Liver (tissue), 9 donors: ENCODE results near the gene FAM234B. TPM values are rescaled to one million over a fixed set of nuclear protein-coding genes. Genes with fewer than 3 reads are reported as not detected.

Experiments used
- DNase-seq: peaks from one replicate; pipeline ENCODE4 v3.0.0-alpha.2; 2017; ENCODE audit warnings: low spot score
- H3K27ac ChIP-seq, 2 donors: one replicate each; pipeline ENCODE4 v1.7.0; 2013; ENCODE audit warnings: inconsistent platforms in 2 of 2, low read length in 2 of 2, control low read depth in 1 of 2, low read depth in 1 of 2, mild to moderate bottlenecking in 1 of 2
- H3K27me3 ChIP-seq, 4 donors: one replicate each; pipeline versions ENCODE4 v1.6.1 to v1.7.0; 2013; ENCODE audit warnings: low read length in 3 of 4, inconsistent platforms in 1 of 4, mild to moderate bottlenecking in 1 of 4, moderate library complexity in 1 of 4; ENCODE audit not compliant: control insufficient read depth in 4 of 4, insufficient read depth in 4 of 4
- H3K36me3 ChIP-seq, 4 donors: one replicate each; pipeline versions ENCODE4 v1.6.1 to v1.7.0; 2013; ENCODE audit warnings: low read length in 3 of 4, mild to moderate bottlenecking in 3 of 4, low read depth in 1 of 4, moderate library complexity in 1 of 4; ENCODE audit not compliant: control insufficient read depth in 4 of 4, insufficient read depth in 3 of 4
- H3K4me1 ChIP-seq, 4 donors: one replicate each; pipeline versions ENCODE4 v1.6.1 to v1.7.0; 2013; ENCODE audit warnings: low read length in 3 of 4, mild to moderate bottlenecking in 3 of 4, moderate library complexity in 1 of 4; ENCODE audit not compliant: control insufficient read depth in 4 of 4, insufficient read depth in 4 of 4
- H3K4me3 ChIP-seq, 3 donors: one replicate each; pipeline versions ENCODE4 v1.6.1 to v1.7.0; 2013; ENCODE audit warnings: low read length in 3 of 3, control low read depth in 1 of 3, low read depth in 1 of 3, mild to moderate bottlenecking in 1 of 3
- H3K9ac ChIP-seq, 2 donors: one replicate each; pipeline ENCODE4 v1.7.0; 2013; ENCODE audit warnings: low read length in 2 of 2, mild to moderate bottlenecking in 2 of 2, moderate library complexity in 2 of 2, control low read depth in 1 of 2, low read depth in 1 of 2
- H3K9me3 ChIP-seq, 4 donors: one replicate each; pipeline versions ENCODE4 v1.6.1 to v1.7.0; 2013; ENCODE audit warnings: low read length in 3 of 4; ENCODE audit not compliant: control insufficient read depth in 4 of 4
- ATF3 ChIP-seq: IDR thresholded peaks from 2 replicates; pipeline ENCODE4 v1.6.1; 2016; ENCODE audit warnings: antibody characterized with exemption
- CTCF ChIP-seq: fragments of 150-350 bp; IDR thresholded peaks from 2 replicates; pipeline ENCODE4 v1.5.1; 2017; ENCODE audit warnings: improper control_type of control experiment, low read depth, low read length; ENCODE audit not compliant: missing input control
- EGR1 ChIP-seq, 2 donors: IDR thresholded peaks; 2 replicates each; pipeline ENCODE4 v1.6.1; 2016 to 2018; ENCODE audit warnings: antibody characterized with exemption in 2 of 2, low read depth in 2 of 2
- FOXA1 ChIP-seq: IDR thresholded peaks from 2 replicates; pipeline ENCODE4 v1.6.1; 2016; ENCODE audit warnings: antibody characterized with exemption
- FOXA2 ChIP-seq: IDR thresholded peaks from 2 replicates; pipeline ENCODE4 v1.6.1; 2016; ENCODE audit warnings: antibody characterized with exemption
- GABPA ChIP-seq, 2 donors: IDR thresholded peaks in 1 of 2; conservative IDR thresholded peaks in 1 of 2; 2 replicates each; pipeline ENCODE4 v1.6.1; 2016; ENCODE audit warnings: antibody characterized with exemption in 2 of 2, mild to moderate bottlenecking in 1 of 2, moderate library complexity in 1 of 2
- HNF4A ChIP-seq, 2 donors: conservative IDR thresholded peaks; 2 replicates each; pipeline ENCODE4 v1.6.1; 2016; ENCODE audit warnings: antibody characterized with exemption in 2 of 2, mild to moderate bottlenecking in 2 of 2
- HNF4G ChIP-seq: IDR thresholded peaks from 2 replicates; pipeline ENCODE4 v1.6.1; 2016; ENCODE audit warnings: antibody characterized with exemption
- JUND ChIP-seq, 2 donors: IDR thresholded peaks; 2 replicates each; pipeline ENCODE4 v1.6.1; 2016; ENCODE audit warnings: antibody characterized with exemption in 2 of 2
- MAX ChIP-seq: IDR thresholded peaks from 2 replicates; pipeline ENCODE4 v1.6.1; 2016; ENCODE audit warnings: antibody characterized with exemption
- NR2F2 ChIP-seq: IDR thresholded peaks from 2 replicates; pipeline ENCODE4 v1.6.1; 2016; ENCODE audit warnings: antibody characterized with exemption
- RAD21 ChIP-seq, 2 donors: IDR thresholded peaks; 2 replicates each; pipeline ENCODE4 v1.6.1; 2016; ENCODE audit warnings: antibody characterized with exemption in 2 of 2, mild to moderate bottlenecking in 2 of 2
- REST ChIP-seq: IDR thresholded peaks from 2 replicates; pipeline ENCODE4 v1.6.1; 2016; ENCODE audit warnings: antibody characterized with exemption, mild to moderate bottlenecking
- RXRA ChIP-seq, 2 donors: IDR thresholded peaks; 2 replicates each; pipeline ENCODE4 v1.6.1; 2017 to 2018; ENCODE audit warnings: antibody characterized with exemption in 2 of 2, mild to moderate bottlenecking in 1 of 2
- SP1 ChIP-seq: IDR thresholded peaks from 2 replicates; pipeline ENCODE4 v1.6.1; 2018; ENCODE audit warnings: antibody characterized with exemption, mild to moderate bottlenecking
- TAF1 ChIP-seq: conservative IDR thresholded peaks from 2 replicates; pipeline ENCODE4 v1.6.1; 2016; ENCODE audit warnings: antibody characterized with exemption, mild to moderate bottlenecking
- YY1 ChIP-seq: IDR thresholded peaks from 2 replicates; pipeline ENCODE4 v1.6.1; 2016; ENCODE audit warnings: antibody characterized with exemption, mild to moderate bottlenecking
- ZBTB33 ChIP-seq: IDR thresholded peaks from 2 replicates; pipeline ENCODE4 v1.6.1; 2016; ENCODE audit warnings: antibody characterized with exemption
- WGBS: extraction: QIAGEN DNeasy Blood & Tissue Kit; methylation state at CpG from one replicate; pipeline ENCODE4 v1.1.7; 2013; 5-methylcytosine and 5-hydroxymethylcytosine counted together
- polyA plus RNA-seq, 2 donors: library from polyadenylated mRNA; stranded (reverse) in 1 of 2; unstranded in 1 of 2; fragments of 200-250 nt in 1 of 2; fragments of >200 nt in 1 of 2; fragmentation: Nextera tagmentation in 1 of 2; extraction: Ambion mirVana in 1 of 2; gene quantifications; one replicate each; pipeline versions ENCODE4 v1.2.1 to v1.2.3, GENCODE V29; 2013 to 2015
- total RNA-seq, 2 donors: library from RNA; depleted of rRNA; stranded (reverse); fragments of >200 nt; gene quantifications; one replicate each; pipeline ENCODE4 v1.2.3, GENCODE V29; 2014
- donor health status: healthy.
- donor health status: healthy.
- donor health status: healthy.
- donor health status: healthy.
- donor health status: healthy.

FAM234B gene
- total and polyA plus RNA-seq, 4 donors: 1.7 to 8.0 (median 3.2) TPM

- H3K27ac ChIP-seq: no peak overlapping the region
- 76% methylated on average over 7 of the region's 7 CpGs for WGBS
- TF ChIP-seq RAD21 (IDR thresholded peaks at IDR 0.05): no peak
- TF ChIP-seq HNF4G: no peak
- no peak for TF ChIP-seq FOXA1
- no peak for TF ChIP-seq TAF1
- TF ChIP-seq HNF4A (conservative IDR thresholded peaks at IDR 0.05): no peak
- TF ChIP-seq SP1: no peak
- TF ChIP-seq GABPA (IDR thresholded peaks at IDR 0.05 in 1 of 2, conservative IDR thresholded peaks at IDR 0.05 in 1 of 2): no peak
- TF ChIP-seq RXRA (IDR thresholded peaks at IDR 0.05): no peak
- no peak for TF ChIP-seq MAX
- TF ChIP-seq NR2F2: no peak
- no peak for TF ChIP-seq ATF3
- TF ChIP-seq REST: no peak
- no peak for TF ChIP-seq CTCF
- no peak for TF ChIP-seq EGR1 (IDR thresholded peaks at IDR 0.05; ENCODE audit: low read depth in 2 of 2)
- TF ChIP-seq YY1: no peak
- TF ChIP-seq ZBTB33: no peak
- TF ChIP-seq JUND (IDR thresholded peaks at IDR 0.05): no peak
- no peak for TF ChIP-seq FOXA2
- no peak for DNase-seq
- H3K27me3 ChIP-seq: no peaks in the 10 kb centered on the region
- H3K36me3 ChIP-seq: no peaks in the 10 kb centered on the region
- no peak overlapping the region for H3K4me3 ChIP-seq
- peaks cover 0 to 13% (median 5%) of the 10 kb centered on the region in 4 donors for H3K4me1 ChIP-seq
- no peaks in the 10 kb centered on the region for H3K9me3 ChIP-seq
- H3K9ac ChIP-seq: no peak overlapping the region
These were observed 58.4 kb downstream of the FAM234B start for GRCh38 chr12:13102461-13103195.
